GM19467 (cell line): ENCODE data around the gene DLGAP1.
A peak's percentile ranks its signal among the peaks of the same experiment; 100 is the strongest.

Experiments used
- ATAC-seq: cut with Tn5 transposase; IDR thresholded peaks from one replicate; pipeline ENCODE4 v1.9.1; 2021; ENCODE audit warnings: mild to moderate bottlenecking, moderate library complexity; ENCODE audit not compliant: unreplicated experiment

DLGAP1 gene

DNA sequence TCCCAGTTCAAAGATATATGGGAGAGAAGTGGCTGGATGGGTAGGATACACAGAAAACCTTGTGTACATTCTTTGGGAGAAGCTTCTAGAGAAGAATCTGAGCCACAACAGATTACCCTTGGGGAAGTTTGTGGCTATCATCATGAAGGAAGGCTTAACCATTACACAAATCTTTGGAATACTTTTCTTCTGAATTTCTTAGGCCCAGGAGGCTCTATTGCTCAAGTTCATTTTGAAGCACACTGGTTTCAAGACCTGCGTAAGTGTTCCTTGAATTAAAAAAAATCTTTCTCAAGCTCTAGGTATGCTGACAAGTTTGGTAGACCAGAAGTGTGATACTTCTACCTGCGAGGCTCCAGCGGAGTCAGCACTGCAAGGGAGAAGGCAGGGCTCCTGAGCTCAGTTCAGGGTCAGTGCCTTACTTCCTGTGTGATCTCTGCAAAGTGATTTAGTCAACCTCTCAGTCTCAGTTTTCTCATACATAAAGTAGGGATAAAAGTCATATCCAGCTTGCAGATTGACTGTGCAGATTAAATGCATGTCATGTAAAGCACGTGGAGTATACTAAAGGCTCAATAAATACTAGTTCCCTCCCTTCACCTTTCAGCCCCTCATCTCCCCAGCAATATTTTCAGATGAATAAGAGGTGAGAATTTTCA lies 438.6 kb downstream of the DLGAP1 start:
- ATAC-seq: no peak

- no peak for ATAC-seq
These were observed 447.3 kb downstream of the DLGAP1 start for GRCh38 chr18:4007846-4008245.

DNA sequence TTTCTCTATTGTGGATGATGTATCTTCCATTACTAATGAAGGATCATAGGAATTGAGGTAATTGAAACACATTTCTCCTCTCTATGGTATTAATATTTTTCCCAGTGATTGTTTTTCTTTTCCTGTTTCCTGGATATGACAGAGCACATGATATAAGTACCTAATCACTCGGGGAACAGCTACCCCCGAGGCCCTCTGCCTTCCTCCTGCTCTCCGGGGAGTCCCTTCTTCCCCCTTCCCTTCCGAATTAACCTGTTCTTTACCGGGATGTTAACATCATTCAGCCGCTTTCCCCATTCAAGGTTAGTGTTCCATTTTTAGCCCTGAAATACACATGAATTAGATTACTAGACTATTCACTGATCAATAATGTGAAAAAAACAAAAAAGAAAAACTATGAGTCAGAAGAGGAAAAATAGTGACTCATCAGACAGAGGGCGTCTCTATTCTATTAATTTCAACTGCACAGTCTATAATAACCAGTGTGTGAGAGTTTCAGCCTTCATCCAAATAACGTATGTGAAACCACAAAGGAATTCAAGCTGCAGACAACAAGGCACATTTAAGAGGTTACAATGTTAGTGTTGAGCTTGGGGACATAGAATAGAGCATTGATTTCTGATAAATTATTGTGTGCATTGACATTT lies 450.8 kb downstream of the DLGAP1 start:
- ATAC-seq: no peak

- no peak for ATAC-seq
These were observed 456.3 kb downstream of the DLGAP1 start for GRCh38 chr18:3998698-3999333.

- ATAC-seq: peak; percentile 82
These were observed 459.5 kb downstream of the DLGAP1 start for GRCh38 chr18:3995476-3996102.

- ATAC-seq: no peak
These were observed 461.0 kb downstream of the DLGAP1 start for GRCh38 chr18:3993941-3994687.

DNA sequence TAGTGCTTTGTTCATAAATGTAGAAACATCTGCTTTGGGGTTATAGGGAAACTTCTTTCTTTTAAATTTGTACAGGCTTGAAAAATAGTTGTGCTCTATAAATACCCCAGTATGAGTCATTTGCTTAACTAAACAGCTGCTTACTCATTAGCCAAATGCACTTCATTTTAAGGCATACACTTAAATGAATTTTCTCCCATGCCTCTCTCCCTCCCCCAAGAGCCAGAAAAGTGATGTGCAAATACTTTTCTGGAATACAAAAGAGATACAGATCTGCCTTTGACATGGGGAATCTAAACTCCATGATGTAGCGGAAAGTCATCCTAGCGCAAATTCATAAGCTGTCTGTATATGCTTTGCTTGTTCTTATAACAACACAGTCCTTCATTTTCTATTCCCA lies 469.4 kb downstream of the DLGAP1 start:
- ATAC-seq: no peak

DNA sequence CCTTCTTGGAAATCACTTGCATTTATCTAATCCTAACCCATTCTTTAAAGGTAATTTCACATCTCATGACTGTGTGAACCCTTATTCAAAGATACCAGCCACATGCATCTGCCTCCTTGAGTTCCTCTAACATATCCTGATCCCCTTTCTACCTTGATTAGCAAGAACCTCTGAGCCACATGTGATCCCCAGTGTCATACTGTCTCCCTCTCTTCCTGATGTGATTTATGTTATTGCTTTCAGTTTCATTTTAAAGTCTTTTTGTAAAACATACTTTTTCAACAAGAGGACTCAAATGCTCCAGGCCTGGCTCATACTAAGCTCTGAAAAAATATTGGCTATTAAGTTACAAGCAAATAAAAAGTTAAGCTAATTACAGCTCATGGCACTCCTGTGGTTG lies 470.1 kb downstream of the DLGAP1 start:
- ATAC-seq: no peak

DNA sequence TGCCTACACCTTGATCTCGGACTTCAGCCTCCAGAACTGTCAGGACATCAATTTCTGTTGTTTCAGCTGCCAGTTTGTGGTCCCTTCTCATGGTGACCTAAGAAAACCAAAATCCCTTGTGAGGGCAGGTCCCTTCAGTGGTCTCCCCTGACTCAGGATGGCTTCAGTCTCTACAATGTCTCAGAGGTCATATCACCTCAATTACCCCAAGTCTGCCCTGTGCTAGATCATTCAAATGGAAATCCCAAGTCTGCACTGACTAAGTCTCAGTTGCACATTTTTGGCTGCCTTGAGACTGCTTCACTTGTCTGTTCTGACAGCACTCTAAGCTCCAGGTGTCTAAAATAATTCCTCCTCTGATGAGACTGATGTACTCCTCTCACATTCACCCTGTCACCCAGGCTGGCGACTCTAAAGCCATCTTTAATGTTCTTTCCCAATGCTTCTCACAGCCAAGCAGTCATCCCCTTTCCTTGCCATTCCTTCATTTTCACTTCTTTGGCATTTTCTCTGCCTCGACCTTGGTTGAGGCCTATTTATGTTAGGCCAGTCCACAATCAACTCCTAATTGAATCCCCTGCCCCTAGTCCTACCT lies 470.8 kb downstream of the DLGAP1 start:
- no peak for ATAC-seq

- ATAC-seq: no peak
These were observed 471.6 kb downstream of the DLGAP1 start for GRCh38 chr18:3983351-3983969.

DNA sequence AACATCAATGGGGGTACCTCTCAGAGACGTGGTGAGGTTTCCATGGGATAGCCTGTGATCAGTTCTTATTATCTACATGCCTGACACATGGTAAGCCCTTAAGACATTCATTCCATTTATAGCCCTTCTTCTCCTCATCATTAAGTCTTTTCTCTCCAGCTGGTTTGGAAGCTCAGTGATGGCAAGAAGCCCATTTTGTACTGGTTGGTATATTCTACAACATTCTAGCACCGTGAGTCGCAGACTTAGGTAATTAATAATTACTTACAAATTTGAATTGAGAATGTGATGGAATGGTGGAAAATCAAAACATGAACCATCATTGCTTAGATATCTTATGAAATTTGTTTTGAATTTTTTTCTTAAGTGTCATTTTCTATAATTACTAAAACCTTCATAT lies 472.6 kb downstream of the DLGAP1 start:
- no peak for ATAC-seq

GRCh38 chr18:3979024-3979423 lies 476.1 kb downstream of the DLGAP1 start:
- no peak for ATAC-seq

- no peak for ATAC-seq
These were observed 481.8 kb downstream of the DLGAP1 start for GRCh38 chr18:3973191-3973850.

DNA sequence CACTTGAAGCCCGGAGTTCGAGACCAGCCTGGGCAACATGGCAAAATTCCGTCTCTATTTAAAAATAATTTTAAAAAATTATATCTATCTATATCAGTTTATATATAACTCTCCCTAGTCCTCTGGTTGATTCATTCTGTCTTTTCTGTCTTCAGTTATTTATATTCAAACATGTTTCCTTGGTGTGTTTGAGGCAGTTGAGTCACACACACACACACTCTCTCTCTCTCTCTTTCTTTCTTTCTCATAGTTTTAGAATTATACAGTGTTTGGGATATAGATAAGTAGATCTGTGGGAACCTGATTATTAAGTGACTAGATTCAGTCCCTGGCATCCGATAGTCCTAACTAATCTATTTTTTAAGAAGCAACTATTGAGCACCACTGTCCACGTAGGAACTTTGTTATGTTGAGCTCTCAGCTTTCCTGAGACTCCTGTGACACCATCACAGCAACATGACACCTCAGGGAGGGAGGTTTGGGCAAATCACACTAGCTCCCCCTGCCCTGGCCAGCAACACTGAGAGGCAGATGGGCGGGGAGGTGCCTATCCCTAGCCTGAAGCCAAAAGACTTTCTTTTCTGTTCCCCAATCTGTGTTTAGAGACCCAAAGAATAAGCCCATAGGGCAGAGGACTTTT lies 482.7 kb downstream of the DLGAP1 start:
- ATAC-seq: no peak

DNA sequence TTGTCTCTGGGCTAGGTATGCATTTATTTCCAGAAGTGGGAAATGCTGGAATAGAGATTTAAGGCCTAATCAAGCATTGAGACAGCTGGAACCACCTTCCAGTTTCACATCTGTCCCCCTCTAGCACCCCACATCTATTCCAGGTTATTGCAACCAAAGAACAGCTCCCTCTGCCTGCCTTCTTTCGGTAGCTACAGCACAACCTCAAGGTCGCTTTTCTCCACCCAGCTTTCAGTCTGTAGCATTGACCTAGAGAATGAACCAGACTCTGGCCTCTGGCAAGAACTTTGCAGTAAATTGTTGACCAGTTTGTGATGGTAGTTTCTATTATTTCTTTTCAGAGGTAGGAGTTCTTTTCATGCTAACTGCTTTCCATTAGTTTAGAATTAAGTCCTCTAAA lies 484.2 kb downstream of the DLGAP1 start:
- no peak for ATAC-seq

DNA sequence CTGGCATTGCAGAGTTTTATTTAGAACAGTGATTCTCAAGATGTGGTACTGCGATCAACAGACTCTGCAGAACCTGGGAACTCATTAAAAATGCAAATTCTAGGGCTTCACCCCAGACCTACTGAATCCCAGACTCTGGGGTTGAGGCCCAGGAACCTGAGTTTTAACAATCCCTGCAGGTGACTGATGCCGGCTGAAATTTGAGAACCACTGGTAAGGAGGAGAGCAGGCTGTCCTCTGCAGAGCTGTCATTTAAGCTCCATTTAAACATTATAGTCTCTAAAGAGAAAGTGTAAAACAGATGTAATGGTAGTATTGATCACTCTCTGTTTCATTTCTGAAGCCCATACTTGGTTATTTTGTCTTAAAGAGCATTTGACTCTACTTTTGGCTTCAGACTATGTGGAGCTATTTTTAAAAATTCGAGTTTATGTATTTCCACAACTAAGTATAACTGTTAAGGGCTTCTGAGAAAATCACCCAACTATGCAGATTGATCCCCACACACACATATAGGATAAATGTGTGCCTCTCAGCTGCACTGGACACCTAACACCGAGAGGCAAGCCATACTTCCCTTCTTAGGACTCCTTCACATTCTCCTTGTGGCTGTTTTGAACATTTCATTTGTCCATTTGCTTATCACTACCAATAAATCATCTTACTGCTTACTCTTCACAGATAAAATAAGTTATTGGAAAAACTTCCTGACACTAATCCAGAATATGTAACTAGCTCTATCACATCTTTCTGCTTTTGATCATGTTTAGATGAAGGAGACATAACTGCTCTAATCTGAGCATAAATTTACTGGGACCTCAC lies 487.5 kb downstream of the DLGAP1 start:
- no peak for ATAC-seq

- no peak for ATAC-seq
These were observed 488.3 kb downstream of the DLGAP1 start for GRCh38 chr18:3966642-3967358.

- no peak for ATAC-seq
These were observed 488.9 kb downstream of the DLGAP1 start for GRCh38 chr18:3966246-3966641.
